Kidney (tissue), 14 donors: Measurements from ENCODE around the gene SPACA4. TPM values are rescaled to one million over a fixed set of nuclear protein-coding genes. Genes with fewer than 3 reads are reported as not detected.

Experiments
- DNase-seq, 5 donors: peaks; one replicate each; pipeline ENCODE4 v3.0.0-alpha.2; 2013 to 2020
- FAIRE-seq: peaks from 2 replicates; lab custom pipeline; 2012; peaks lifted over from hg19 to GRCh38; lab: Jason Lieb, UNC
- H3K27ac ChIP-seq, 2 donors: one replicate each; pipeline ENCODE4 v1.7.0; 2013; ENCODE audit warnings: low read depth in 2 of 2, low read length in 2 of 2, inconsistent platforms in 1 of 2
- H3K27me3 ChIP-seq: one replicate; pipeline ENCODE4 v1.7.1; 2013; ENCODE audit warnings: low read length, inconsistent platforms; ENCODE audit not compliant: control insufficient read depth, insufficient read depth
- H3K36me3 ChIP-seq, 3 donors: one replicate each; pipeline versions ENCODE4 v1.7.0 to v1.7.1; 2013; ENCODE audit warnings: low read length in 3 of 3, control low read depth in 1 of 3, inconsistent platforms in 1 of 3; ENCODE audit not compliant: insufficient read depth in 3 of 3, control insufficient read depth in 2 of 3
- H3K4me1 ChIP-seq, 3 donors: one replicate each; pipeline versions ENCODE4 v1.7.0 to v1.7.1; 2013; ENCODE audit warnings: low read length in 3 of 3, inconsistent platforms in 1 of 3, low read depth in 1 of 3; ENCODE audit not compliant: control insufficient read depth in 2 of 3, insufficient read depth in 2 of 3
- H3K4me3 ChIP-seq, 3 donors: one replicate each; pipeline versions ENCODE4 v1.7.0 to v1.8.1; 2013; ENCODE audit warnings: low read length in 3 of 3, control low read depth in 1 of 3, inconsistent platforms in 1 of 3
- H3K9ac ChIP-seq, 3 donors: one replicate each; pipeline versions ENCODE4 v1.7.0 to v1.7.1; 2013; ENCODE audit warnings: low read length in 3 of 3, control low read depth in 1 of 3, inconsistent platforms in 1 of 3
- H3K9me3 ChIP-seq, 3 donors: one replicate each; pipeline versions ENCODE4 v1.7.0 to v1.7.1; 2013; ENCODE audit warnings: low read length in 3 of 3, control low read depth in 1 of 3, inconsistent platforms in 1 of 3; ENCODE audit not compliant: control insufficient read depth in 2 of 3, insufficient read depth in 1 of 3
- intact Hi-C: fragments of 100-400 bp; cut with DNase I; formaldehyde crosslinking; loops from one replicate; pipeline ENCODE4 v1.11.1; 2022
- polyA plus RNA-seq: library from polyadenylated mRNA; stranded (reverse); fragments of 350-450 nt; fragmentation: Illumina TruSeq; extraction: RNeasy Lipid Tissue Mini Kit (QIAGEN cat#74804); gene quantifications from one replicate; pipeline ENCODE4 v1.2.3, GENCODE V29; 2014; ENCODE audit warnings: low read depth, low replicate concordance; ENCODE audit not compliant: insufficient read depth
- total RNA-seq: library from RNA; stranded (reverse); fragmentation: NEBNext Ultra II Directional; extraction: Animal tissue kit (Norgen Biotek cat#: 25700); gene quantifications from one replicate; pipeline ENCODE4 v1.2.1, GENCODE V29; 2021
- TF ChIP-seq, protein P1 (sequence below): IDR thresholded peaks from 3 replicates; pipeline ENCODE4 v1.5.1; 2012; ENCODE audit warnings: mild to moderate bottlenecking, moderate library complexity, borderline replicate concordance; ENCODE audit not compliant: insufficient read depth; ENCODE audit errors: extremely low read depth
- donor health status: control.
- donor health status: control.
- donor health status: control.
- donor health status: control.
- donor health status: control.
- donor health status: DM: yes; HTN: yes; CAD: no.
- donor health status: Normal renal cell carcinoma (clear cell type).

The SPACA4 gene
- total and polyA plus RNA-seq, 2 donors from 2014 or later: not detected

- Histone ChIP-seq H3K9ac (no peak overlapping the region), H3K4me3 (no peak overlapping the region), H3K9me3 (no peaks in the 10 kb centered on the region), H3K27ac (no peak overlapping the region), H3K4me1 (peaks cover 0 to 7% (median 0%) of the 10 kb centered on the region in 3 donors), H3K36me3 (no peaks in the 10 kb centered on the region), H3K27me3 (no peaks in the 10 kb centered on the region)
- no peak for DNase-seq
- intact Hi-C loops: no loop called here
- TF ChIP-seq, protein P1, sequence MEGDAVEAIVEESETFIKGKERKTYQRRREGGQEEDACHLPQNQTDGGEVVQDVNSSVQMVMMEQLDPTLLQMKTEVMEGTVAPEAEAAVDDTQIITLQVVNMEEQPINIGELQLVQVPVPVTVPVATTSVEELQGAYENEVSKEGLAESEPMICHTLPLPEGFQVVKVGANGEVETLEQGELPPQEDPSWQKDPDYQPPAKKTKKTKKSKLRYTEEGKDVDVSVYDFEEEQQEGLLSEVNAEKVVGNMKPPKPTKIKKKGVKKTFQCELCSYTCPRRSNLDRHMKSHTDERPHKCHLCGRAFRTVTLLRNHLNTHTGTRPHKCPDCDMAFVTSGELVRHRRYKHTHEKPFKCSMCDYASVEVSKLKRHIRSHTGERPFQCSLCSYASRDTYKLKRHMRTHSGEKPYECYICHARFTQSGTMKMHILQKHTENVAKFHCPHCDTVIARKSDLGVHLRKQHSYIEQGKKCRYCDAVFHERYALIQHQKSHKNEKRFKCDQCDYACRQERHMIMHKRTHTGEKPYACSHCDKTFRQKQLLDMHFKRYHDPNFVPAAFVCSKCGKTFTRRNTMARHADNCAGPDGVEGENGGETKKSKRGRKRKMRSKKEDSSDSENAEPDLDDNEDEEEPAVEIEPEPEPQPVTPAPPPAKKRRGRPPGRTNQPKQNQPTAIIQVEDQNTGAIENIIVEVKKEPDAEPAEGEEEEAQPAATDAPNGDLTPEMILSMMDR: no peak
- no peak for FAIRE-seq
Observed at GRCh38 chr19:48648134-48648533, 41.6 kb downstream of the SPACA4 start.

- FAIRE-seq: no peak
- no peak for DNase-seq
- intact Hi-C loops: no loop called here
- Histone ChIP-seq H3K4me1 (no peaks in the 10 kb centered on the region), H3K9ac (no peak overlapping the region), H3K36me3 (no peaks in the 10 kb centered on the region), H3K27me3 (no peaks in the 10 kb centered on the region), H3K27ac (no peak overlapping the region), H3K9me3 (no peaks in the 10 kb centered on the region), H3K4me3 (no peak overlapping the region)
- TF ChIP-seq, protein P1: no peak
Observed at GRCh38 chr19:48650974-48651682, 44.6 kb downstream of the SPACA4 start.

DNA sequence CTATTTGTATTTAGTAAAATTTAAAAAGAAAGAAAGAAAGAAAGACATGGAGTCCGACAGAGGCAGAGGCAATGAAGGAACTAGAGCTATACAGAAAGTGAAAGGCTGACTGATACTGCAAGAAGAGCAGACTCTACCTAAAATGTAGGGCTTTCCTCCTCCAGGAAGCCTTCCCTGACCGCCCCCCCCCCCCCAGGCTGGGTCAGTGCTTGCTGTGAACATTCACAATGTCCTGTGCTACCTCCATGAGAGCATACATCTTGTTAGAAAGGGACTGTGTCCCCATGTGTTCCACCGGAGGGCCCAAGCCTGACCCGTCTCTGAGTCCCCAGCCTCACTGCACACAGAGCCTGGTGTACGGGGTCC lies 45.1 kb downstream of the SPACA4 start:
- H3K36me3 ChIP-seq: no peaks in the 10 kb centered on the region
- H3K27me3 ChIP-seq: no peaks in the 10 kb centered on the region
- DNase-seq: no peak
- H3K9me3 ChIP-seq: no peaks in the 10 kb centered on the region
- intact Hi-C loops: no loop called here
- no peak overlapping the region for H3K9ac ChIP-seq
- TF ChIP-seq, protein P1: no peak
- H3K27ac ChIP-seq: no peak overlapping the region
- no peak for FAIRE-seq
- H3K4me3 ChIP-seq: no peak overlapping the region
- no peaks in the 10 kb centered on the region for H3K4me1 ChIP-seq
